Liver (tissue), 9 donors: Measurements from ENCODE around the gene LCA5. TPM values are rescaled to one million over a fixed set of nuclear protein-coding genes. Genes with fewer than 3 reads are reported as not detected.

ENCODE experiments used
- DNase-seq: peaks from one replicate; pipeline ENCODE4 v3.0.0-alpha.2; 2017; ENCODE audit warnings: low spot score
- H3K27ac ChIP-seq, 2 donors: one replicate each; pipeline ENCODE4 v1.7.0; 2013; ENCODE audit warnings: inconsistent platforms in 2 of 2, low read length in 2 of 2, control low read depth in 1 of 2, low read depth in 1 of 2, mild to moderate bottlenecking in 1 of 2
- H3K27me3 ChIP-seq, 4 donors: one replicate each; pipeline versions ENCODE4 v1.6.1 to v1.7.0; 2013; ENCODE audit warnings: low read length in 3 of 4, inconsistent platforms in 1 of 4, mild to moderate bottlenecking in 1 of 4, moderate library complexity in 1 of 4; ENCODE audit not compliant: control insufficient read depth in 4 of 4, insufficient read depth in 4 of 4
- H3K36me3 ChIP-seq, 4 donors: one replicate each; pipeline versions ENCODE4 v1.6.1 to v1.7.0; 2013; ENCODE audit warnings: low read length in 3 of 4, mild to moderate bottlenecking in 3 of 4, low read depth in 1 of 4, moderate library complexity in 1 of 4; ENCODE audit not compliant: control insufficient read depth in 4 of 4, insufficient read depth in 3 of 4
- H3K4me1 ChIP-seq, 4 donors: one replicate each; pipeline versions ENCODE4 v1.6.1 to v1.7.0; 2013; ENCODE audit warnings: low read length in 3 of 4, mild to moderate bottlenecking in 3 of 4, moderate library complexity in 1 of 4; ENCODE audit not compliant: control insufficient read depth in 4 of 4, insufficient read depth in 4 of 4
- H3K4me3 ChIP-seq, 3 donors: one replicate each; pipeline versions ENCODE4 v1.6.1 to v1.7.0; 2013; ENCODE audit warnings: low read length in 3 of 3, control low read depth in 1 of 3, low read depth in 1 of 3, mild to moderate bottlenecking in 1 of 3
- H3K9ac ChIP-seq, 2 donors: one replicate each; pipeline ENCODE4 v1.7.0; 2013; ENCODE audit warnings: low read length in 2 of 2, mild to moderate bottlenecking in 2 of 2, moderate library complexity in 2 of 2, control low read depth in 1 of 2, low read depth in 1 of 2
- H3K9me3 ChIP-seq, 4 donors: one replicate each; pipeline versions ENCODE4 v1.6.1 to v1.7.0; 2013; ENCODE audit warnings: low read length in 3 of 4; ENCODE audit not compliant: control insufficient read depth in 4 of 4
- ATF3 ChIP-seq: IDR thresholded peaks from 2 replicates; pipeline ENCODE4 v1.6.1; 2016; ENCODE audit warnings: antibody characterized with exemption
- EGR1 ChIP-seq, 2 donors: IDR thresholded peaks; 2 replicates each; pipeline ENCODE4 v1.6.1; 2016 to 2018; ENCODE audit warnings: antibody characterized with exemption in 2 of 2, low read depth in 2 of 2
- FOXA1 ChIP-seq: IDR thresholded peaks from 2 replicates; pipeline ENCODE4 v1.6.1; 2016; ENCODE audit warnings: antibody characterized with exemption
- FOXA2 ChIP-seq: IDR thresholded peaks from 2 replicates; pipeline ENCODE4 v1.6.1; 2016; ENCODE audit warnings: antibody characterized with exemption
- GABPA ChIP-seq, 2 donors: IDR thresholded peaks in 1 of 2; conservative IDR thresholded peaks in 1 of 2; 2 replicates each; pipeline ENCODE4 v1.6.1; 2016; ENCODE audit warnings: antibody characterized with exemption in 2 of 2, mild to moderate bottlenecking in 1 of 2, moderate library complexity in 1 of 2
- HNF4A ChIP-seq, 2 donors: conservative IDR thresholded peaks; 2 replicates each; pipeline ENCODE4 v1.6.1; 2016; ENCODE audit warnings: antibody characterized with exemption in 2 of 2, mild to moderate bottlenecking in 2 of 2
- HNF4G ChIP-seq: IDR thresholded peaks from 2 replicates; pipeline ENCODE4 v1.6.1; 2016; ENCODE audit warnings: antibody characterized with exemption
- JUND ChIP-seq, 2 donors: IDR thresholded peaks; 2 replicates each; pipeline ENCODE4 v1.6.1; 2016; ENCODE audit warnings: antibody characterized with exemption in 2 of 2
- MAX ChIP-seq: IDR thresholded peaks from 2 replicates; pipeline ENCODE4 v1.6.1; 2016; ENCODE audit warnings: antibody characterized with exemption
- NR2F2 ChIP-seq: IDR thresholded peaks from 2 replicates; pipeline ENCODE4 v1.6.1; 2016; ENCODE audit warnings: antibody characterized with exemption
- RAD21 ChIP-seq, 2 donors: IDR thresholded peaks; 2 replicates each; pipeline ENCODE4 v1.6.1; 2016; ENCODE audit warnings: antibody characterized with exemption in 2 of 2, mild to moderate bottlenecking in 2 of 2
- RXRA ChIP-seq, 2 donors: IDR thresholded peaks; 2 replicates each; pipeline ENCODE4 v1.6.1; 2017 to 2018; ENCODE audit warnings: antibody characterized with exemption in 2 of 2, mild to moderate bottlenecking in 1 of 2
- SP1 ChIP-seq: IDR thresholded peaks from 2 replicates; pipeline ENCODE4 v1.6.1; 2018; ENCODE audit warnings: antibody characterized with exemption, mild to moderate bottlenecking
- TAF1 ChIP-seq: conservative IDR thresholded peaks from 2 replicates; pipeline ENCODE4 v1.6.1; 2016; ENCODE audit warnings: antibody characterized with exemption, mild to moderate bottlenecking
- YY1 ChIP-seq: IDR thresholded peaks from 2 replicates; pipeline ENCODE4 v1.6.1; 2016; ENCODE audit warnings: antibody characterized with exemption, mild to moderate bottlenecking
- ZBTB33 ChIP-seq: IDR thresholded peaks from 2 replicates; pipeline ENCODE4 v1.6.1; 2016; ENCODE audit warnings: antibody characterized with exemption
- polyA plus RNA-seq, 2 donors: library from polyadenylated mRNA; stranded (reverse) in 1 of 2; unstranded in 1 of 2; fragments of 200-250 nt in 1 of 2; fragments of >200 nt in 1 of 2; fragmentation: Nextera tagmentation in 1 of 2; extraction: Ambion mirVana in 1 of 2; gene quantifications; one replicate each; pipeline versions ENCODE4 v1.2.1 to v1.2.3, GENCODE V29; 2013 to 2015
- total RNA-seq, 2 donors: library from RNA; depleted of rRNA; stranded (reverse); fragments of >200 nt; gene quantifications; one replicate each; pipeline ENCODE4 v1.2.3, GENCODE V29; 2014
- TF ChIP-seq, protein P1 (sequence below): fragments of 150-350 bp; IDR thresholded peaks from 2 replicates; pipeline ENCODE4 v1.5.1; 2017; ENCODE audit warnings: improper control_type of control experiment, low read depth, low read length; ENCODE audit not compliant: missing input control
- TF ChIP-seq, protein P2 (sequence below): IDR thresholded peaks from 2 replicates; pipeline ENCODE4 v1.6.1; 2016; ENCODE audit warnings: antibody characterized with exemption, mild to moderate bottlenecking
- donor health status: healthy.
- donor health status: healthy.
- donor health status: healthy.
- donor health status: healthy.
- donor health status: healthy.

The LCA5 gene
- total and polyA plus RNA-seq, 4 donors: 0.39 to 1.8 (median 0.65) TPM

GRCh38 chr6:79554305-79554704, 17.1 kb upstream of the LCA5 start:
- Histone ChIP-seq H3K27me3 (no peaks in the 10 kb centered on the region), H3K9ac (no peak overlapping the region), H3K4me3 (no peak overlapping the region), H3K27ac (no peak overlapping the region), H3K4me1 (no peaks in the 10 kb centered on the region), H3K9me3 (no peaks in the 10 kb centered on the region), H3K36me3 (peaks cover 0 to 2% (median 0%) of the 10 kb centered on the region in 4 donors)
- no peak for DNase-seq
- TF ChIP-seq ZBTB33 (no peak), TAF1 (no peak), FOXA1 (no peak), HNF4G (no peak), JUND (IDR thresholded peaks at IDR 0.05) (no peak), NR2F2 (no peak), FOXA2 (no peak), YY1 (no peak), ATF3 (no peak), RXRA (IDR thresholded peaks at IDR 0.05) (no peak), SP1 (no peak), RAD21 (IDR thresholded peaks at IDR 0.05) (no peak), MAX (no peak), EGR1 (IDR thresholded peaks at IDR 0.05; ENCODE audit: low read depth in 2 of 2) (no peak), GABPA (IDR thresholded peaks at IDR 0.05 in 1 of 2, conservative IDR thresholded peaks at IDR 0.05 in 1 of 2) (no peak), HNF4A (conservative IDR thresholded peaks at IDR 0.05) (no peak)
- TF ChIP-seq, protein P1, sequence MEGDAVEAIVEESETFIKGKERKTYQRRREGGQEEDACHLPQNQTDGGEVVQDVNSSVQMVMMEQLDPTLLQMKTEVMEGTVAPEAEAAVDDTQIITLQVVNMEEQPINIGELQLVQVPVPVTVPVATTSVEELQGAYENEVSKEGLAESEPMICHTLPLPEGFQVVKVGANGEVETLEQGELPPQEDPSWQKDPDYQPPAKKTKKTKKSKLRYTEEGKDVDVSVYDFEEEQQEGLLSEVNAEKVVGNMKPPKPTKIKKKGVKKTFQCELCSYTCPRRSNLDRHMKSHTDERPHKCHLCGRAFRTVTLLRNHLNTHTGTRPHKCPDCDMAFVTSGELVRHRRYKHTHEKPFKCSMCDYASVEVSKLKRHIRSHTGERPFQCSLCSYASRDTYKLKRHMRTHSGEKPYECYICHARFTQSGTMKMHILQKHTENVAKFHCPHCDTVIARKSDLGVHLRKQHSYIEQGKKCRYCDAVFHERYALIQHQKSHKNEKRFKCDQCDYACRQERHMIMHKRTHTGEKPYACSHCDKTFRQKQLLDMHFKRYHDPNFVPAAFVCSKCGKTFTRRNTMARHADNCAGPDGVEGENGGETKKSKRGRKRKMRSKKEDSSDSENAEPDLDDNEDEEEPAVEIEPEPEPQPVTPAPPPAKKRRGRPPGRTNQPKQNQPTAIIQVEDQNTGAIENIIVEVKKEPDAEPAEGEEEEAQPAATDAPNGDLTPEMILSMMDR: no peak
- TF ChIP-seq, protein P2, sequence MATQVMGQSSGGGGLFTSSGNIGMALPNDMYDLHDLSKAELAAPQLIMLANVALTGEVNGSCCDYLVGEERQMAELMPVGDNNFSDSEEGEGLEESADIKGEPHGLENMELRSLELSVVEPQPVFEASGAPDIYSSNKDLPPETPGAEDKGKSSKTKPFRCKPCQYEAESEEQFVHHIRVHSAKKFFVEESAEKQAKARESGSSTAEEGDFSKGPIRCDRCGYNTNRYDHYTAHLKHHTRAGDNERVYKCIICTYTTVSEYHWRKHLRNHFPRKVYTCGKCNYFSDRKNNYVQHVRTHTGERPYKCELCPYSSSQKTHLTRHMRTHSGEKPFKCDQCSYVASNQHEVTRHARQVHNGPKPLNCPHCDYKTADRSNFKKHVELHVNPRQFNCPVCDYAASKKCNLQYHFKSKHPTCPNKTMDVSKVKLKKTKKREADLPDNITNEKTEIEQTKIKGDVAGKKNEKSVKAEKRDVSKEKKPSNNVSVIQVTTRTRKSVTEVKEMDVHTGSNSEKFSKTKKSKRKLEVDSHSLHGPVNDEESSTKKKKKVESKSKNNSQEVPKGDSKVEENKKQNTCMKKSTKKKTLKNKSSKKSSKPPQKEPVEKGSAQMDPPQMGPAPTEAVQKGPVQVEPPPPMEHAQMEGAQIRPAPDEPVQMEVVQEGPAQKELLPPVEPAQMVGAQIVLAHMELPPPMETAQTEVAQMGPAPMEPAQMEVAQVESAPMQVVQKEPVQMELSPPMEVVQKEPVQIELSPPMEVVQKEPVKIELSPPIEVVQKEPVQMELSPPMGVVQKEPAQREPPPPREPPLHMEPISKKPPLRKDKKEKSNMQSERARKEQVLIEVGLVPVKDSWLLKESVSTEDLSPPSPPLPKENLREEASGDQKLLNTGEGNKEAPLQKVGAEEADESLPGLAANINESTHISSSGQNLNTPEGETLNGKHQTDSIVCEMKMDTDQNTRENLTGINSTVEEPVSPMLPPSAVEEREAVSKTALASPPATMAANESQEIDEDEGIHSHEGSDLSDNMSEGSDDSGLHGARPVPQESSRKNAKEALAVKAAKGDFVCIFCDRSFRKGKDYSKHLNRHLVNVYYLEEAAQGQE: no peak
